ENCODE results near the gene PPP1CB.
A peak's percentile ranks its signal among the peaks of the same experiment; 100 is the strongest.

Gene PPP1CB

GRCh38 chr2:28755421-28755820, 3.8 kb downstream of the PPP1CB start:
- Histone ChIP-seq H3K27me3 (no peaks in the 10 kb centered on the region), H3K9me3 (replicated peaks in 1 of 11) (no peaks in the 10 kb centered on the region), H3K4me3 (peak overlapping the region in 1 of 10 experiments; percentile 32; a peak in 1 of 20 replicates), H3K27ac (peak overlapping the region in 1 of 11 experiments; percentile 13; a peak in 1 of 22 replicates), H3K4me1 (peaks cover 33 to 56% (median 53%) of the 10 kb centered on the region in 10 experiments), H3K36me3 (peaks cover 22 to 45% (median 31%) of the 10 kb centered on the region in 11 experiments), H3K9ac (peak overlapping the region in 2 of 11 experiments; percentile 20 to 71; a peak in 3 of 22 replicates), H4K20me1 (peaks cover 75 to 84% (median 81%) of the 10 kb centered on the region in 11 experiments), H3K4me2 (peak overlapping the region; percentile 24 to 85 (median 45); a peak in 19 of 22 replicates)
- no peak for TF ChIP-seq Cebpa-rat (IDR thresholded peaks at IDR 0.05)

- no peak for TF ChIP-seq Cebpa-rat (IDR thresholded peaks at IDR 0.05)
- Histone ChIP-seq H3K4me2 (peak overlapping the region in 9 of 11 experiments; percentile 9 to 85 (median 40); a peak in 13 of 22 replicates), H4K20me1 (peaks cover 99 to 100% (median 100%) of the 10 kb centered on the region in 11 experiments)
These were observed 6.8 kb downstream of the PPP1CB start for GRCh38 chr2:28758459-28758858.

GRCh38 chr2:28761420-28761819, 9.8 kb downstream of the PPP1CB start:
- H3K9me3 ChIP-seq (replicated peaks in 1 of 11), result no peaks in the 10 kb centered on the region; a peak in 3 of 22 replicates
- no peaks in the 10 kb centered on the region for H3K27me3 ChIP-seq
- peaks cover 100% of the 10 kb centered on the region in 11 experiments for H4K20me1 ChIP-seq
- H3K4me1 ChIP-seq, result peaks cover 14 to 84% (median 25%) of the 10 kb centered on the region in 10 experiments; a peak in 19 of 20 replicates
- no peak for TF ChIP-seq Cebpa-rat (IDR thresholded peaks at IDR 0.05)
- H3K36me3 ChIP-seq, result peaks cover 46 to 79% (median 67%) of the 10 kb centered on the region in 11 experiments
- no peak overlapping the region for H3K4me3 ChIP-seq
- peak overlapping the region in 2 of 11 experiments; percentile 30 to 32; a peak in 1 of 22 replicates for H3K4me2 ChIP-seq
- H3K9ac ChIP-seq, result no peak overlapping the region
- no peak overlapping the region for H3K27ac ChIP-seq

More at GRCh38 chr2:28758459-28758858, 6.8 kb downstream of the PPP1CB start:
- peaks cover 33 to 77% (median 48%) of the 10 kb centered on the region in 10 experiments for H3K4me1 ChIP-seq
- H3K9ac ChIP-seq, result peak overlapping the region in 1 of 11 experiments; percentile 51; a peak in 1 of 22 replicates
- H3K36me3 ChIP-seq, result peaks cover 33 to 68% (median 55%) of the 10 kb centered on the region in 11 experiments
- H3K4me3 ChIP-seq, result no peak overlapping the region
- no peak overlapping the region for H3K27ac ChIP-seq
- no peaks in the 10 kb centered on the region for H3K9me3 ChIP-seq (replicated peaks in 1 of 11)
- H3K27me3 ChIP-seq, result no peaks in the 10 kb centered on the region

- H3K4me1 ChIP-seq, result peaks cover 8 to 93% (median 16%) of the 10 kb centered on the region in 10 experiments; a peak in 19 of 20 replicates
- H3K4me3 ChIP-seq, result no peak overlapping the region
- 0 out of 22 replicates have a peak overlapping the region, but pooled peaks of 1 of the 11 experiments have one; percentile 10 for H3K4me2 ChIP-seq
- peaks cover 21 to 75% (median 45%) of the 10 kb centered on the region in 11 experiments for H3K36me3 ChIP-seq
- no peak overlapping the region for H3K9ac ChIP-seq
- peaks cover 97 to 100% (median 100%) of the 10 kb centered on the region in 11 experiments for H4K20me1 ChIP-seq
- TF ChIP-seq Cebpa-rat (IDR thresholded peaks at IDR 0.05), result no peak
- H3K9me3 ChIP-seq (replicated peaks in 1 of 11), result peaks cover 0 to 11% (median 3%) of the 10 kb centered on the region in 11 experiments; a peak in 8 of 22 replicates
- H3K27ac ChIP-seq, result no peak overlapping the region
- no peaks in the 10 kb centered on the region for H3K27me3 ChIP-seq
These were observed 13.5 kb downstream of the PPP1CB start for GRCh38 chr2:28764909-28765711.

GRCh38 chr2:28766070-28766469, 14.4 kb downstream of the PPP1CB start:
- H4K20me1 ChIP-seq, result peaks cover 93 to 100% (median 99%) of the 10 kb centered on the region in 11 experiments

GRCh38 chr2:28767337-28767736, 15.7 kb downstream of the PPP1CB start:
- peaks cover 92 to 100% (median 99%) of the 10 kb centered on the region in 11 experiments for H4K20me1 ChIP-seq
- H3K4me1 ChIP-seq, result peaks cover 6 to 87% (median 14%) of the 10 kb centered on the region in 10 experiments; a peak in 19 of 20 replicates
- no peak overlapping the region for H3K27ac ChIP-seq
- no peak for TF ChIP-seq Cebpa-rat (IDR thresholded peaks at IDR 0.05)
- H3K9me3 ChIP-seq (replicated peaks in 1 of 11), result peaks cover 0 to 11% (median 3%) of the 10 kb centered on the region in 11 experiments; a peak in 8 of 22 replicates
- peaks cover 0 to 54% (median 28%) of the 10 kb centered on the region in 11 experiments; a peak in 16 of 22 replicates for H3K36me3 ChIP-seq
- no peak overlapping the region for H3K4me3 ChIP-seq
- no peak overlapping the region for H3K9ac ChIP-seq
- H3K4me2 ChIP-seq, result peak overlapping the region in 2 of 11 experiments; percentile 12 to 52; a peak in 2 of 22 replicates
- H3K27me3 ChIP-seq, result no peaks in the 10 kb centered on the region

More at GRCh38 chr2:28766070-28766469, 14.4 kb downstream of the PPP1CB start:
- H3K4me3 ChIP-seq, result no peak overlapping the region
- no peak overlapping the region for H3K9ac ChIP-seq
- H3K27ac ChIP-seq, result no peak overlapping the region
- H3K36me3 ChIP-seq, result peaks cover 12 to 66% (median 35%) of the 10 kb centered on the region in 11 experiments; a peak in 21 of 22 replicates
- H3K4me1 ChIP-seq, result peaks cover 9 to 93% (median 19%) of the 10 kb centered on the region in 10 experiments; a peak in 19 of 20 replicates
- no peak overlapping the region for H3K4me2 ChIP-seq
- H3K9me3 ChIP-seq (replicated peaks in 1 of 11), result peaks cover 0 to 11% (median 3%) of the 10 kb centered on the region in 11 experiments; a peak in 8 of 22 replicates
- no peaks in the 10 kb centered on the region for H3K27me3 ChIP-seq
- TF ChIP-seq Cebpa-rat (IDR thresholded peaks at IDR 0.05), result no peak

GRCh38 chr2:28768422-28768821, 16.8 kb downstream of the PPP1CB start:
- Histone ChIP-seq H3K9me3 (replicated peaks in 1 of 11) (peaks cover 0 to 11% (median 3%) of the 10 kb centered on the region in 11 experiments; a peak in 8 of 22 replicates), H3K27me3 (no peaks in the 10 kb centered on the region), H3K9ac (no peak overlapping the region), H3K27ac (no peak overlapping the region), H3K36me3 (peaks cover 0 to 44% (median 27%) of the 10 kb centered on the region in 11 experiments; a peak in 14 of 22 replicates), H4K20me1 (peaks cover 92 to 100% (median 99%) of the 10 kb centered on the region in 11 experiments), H3K4me1 (peaks cover 6 to 88% (median 14%) of the 10 kb centered on the region in 10 experiments; a peak in 19 of 20 replicates), H3K4me2 (peak overlapping the region in 2 of 11 experiments; percentile 12 to 52; a peak in 3 of 22 replicates), H3K4me3 (no peak overlapping the region)
- TF ChIP-seq Cebpa-rat (IDR thresholded peaks at IDR 0.05), result no peak

GRCh38 chr2:28768952-28769351, 17.3 kb downstream of the PPP1CB start:
- Histone ChIP-seq H3K27me3 (no peaks in the 10 kb centered on the region), H3K4me2 (peak overlapping the region in 7 of 11 experiments; percentile 4 to 68 (median 50); a peak in 8 of 22 replicates), H3K4me3 (no peak overlapping the region), H4K20me1 (peaks cover 92 to 100% (median 99%) of the 10 kb centered on the region in 11 experiments), H3K27ac (no peak overlapping the region), H3K36me3 (peaks cover 0 to 39% (median 23%) of the 10 kb centered on the region in 11 experiments; a peak in 13 of 22 replicates), H3K9ac (no peak overlapping the region), H3K4me1 (peaks cover 6 to 83% (median 14%) of the 10 kb centered on the region in 10 experiments; a peak in 19 of 20 replicates), H3K9me3 (replicated peaks in 1 of 11) (peaks cover 0 to 11% (median 3%) of the 10 kb centered on the region in 11 experiments; a peak in 8 of 22 replicates)
- TF ChIP-seq Cebpa-rat (IDR thresholded peaks at IDR 0.05), result no peak

Measured in BLaER1 treated with 17β-estradiol and CSF1 and Interleukin-3, amounts not matched to agents 10 nM and 100 nM (cell line).